ENCODE measurements around the gene ITGB7. TPM values are rescaled to one million over a fixed set of nuclear protein-coding genes. Genes with fewer than 3 reads are reported as not detected.
"Not testable (repeated sequence)": the region's sequence is repeated elsewhere in the genome, so short reads cannot be mapped to it uniquely, and the experiment has no call there.

Gene ITGB7
- polyA plus RNA-seq, 3 donors: 1.4 to 2.3 (median 1.5) TPM

GRCh38 chr12:53219956-53220693, 13.1 kb upstream of the ITGB7 start:
- peak in 2 of 11 donors; percentile 55 to 60 for DNase-seq (ENCODE audit: extremely low read depth in 1 of 11, low read depth in 9 of 11, low spot score in 4 of 11)

DNA sequence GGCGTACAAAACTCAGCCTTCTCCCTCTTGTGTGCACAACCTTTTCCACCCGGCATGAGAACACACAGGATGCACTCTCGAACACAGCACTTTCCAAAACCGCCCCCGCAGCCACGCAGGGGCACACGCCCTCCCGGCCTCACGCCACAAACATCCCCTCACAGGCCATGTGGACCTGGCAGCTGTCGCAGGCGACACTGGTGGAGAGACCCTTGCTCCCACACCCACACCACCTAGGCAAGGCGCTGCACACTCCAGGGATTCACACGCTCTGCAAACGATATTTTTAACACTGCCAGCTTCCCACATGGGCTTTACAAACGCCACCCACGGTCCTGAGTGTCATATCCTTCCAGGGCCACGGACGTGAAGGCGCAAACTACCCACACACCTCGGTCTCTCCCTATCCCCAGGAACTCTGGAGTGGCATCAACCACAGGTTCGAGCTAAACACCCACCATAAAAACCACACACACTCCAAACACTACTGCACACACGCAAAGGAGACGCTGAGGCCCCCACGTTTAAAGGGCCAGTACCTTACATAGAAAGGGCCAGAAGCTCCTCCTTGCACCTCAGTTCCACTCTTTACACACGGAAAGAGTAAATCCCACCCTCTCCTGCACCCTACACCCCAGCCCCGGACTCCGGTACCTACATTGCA, 12.4 kb upstream of the ITGB7 start:
- no peak for DNase-seq (ENCODE audit: extremely low read depth in 1 of 11, low read depth in 9 of 11, low spot score in 4 of 11)

DNA sequence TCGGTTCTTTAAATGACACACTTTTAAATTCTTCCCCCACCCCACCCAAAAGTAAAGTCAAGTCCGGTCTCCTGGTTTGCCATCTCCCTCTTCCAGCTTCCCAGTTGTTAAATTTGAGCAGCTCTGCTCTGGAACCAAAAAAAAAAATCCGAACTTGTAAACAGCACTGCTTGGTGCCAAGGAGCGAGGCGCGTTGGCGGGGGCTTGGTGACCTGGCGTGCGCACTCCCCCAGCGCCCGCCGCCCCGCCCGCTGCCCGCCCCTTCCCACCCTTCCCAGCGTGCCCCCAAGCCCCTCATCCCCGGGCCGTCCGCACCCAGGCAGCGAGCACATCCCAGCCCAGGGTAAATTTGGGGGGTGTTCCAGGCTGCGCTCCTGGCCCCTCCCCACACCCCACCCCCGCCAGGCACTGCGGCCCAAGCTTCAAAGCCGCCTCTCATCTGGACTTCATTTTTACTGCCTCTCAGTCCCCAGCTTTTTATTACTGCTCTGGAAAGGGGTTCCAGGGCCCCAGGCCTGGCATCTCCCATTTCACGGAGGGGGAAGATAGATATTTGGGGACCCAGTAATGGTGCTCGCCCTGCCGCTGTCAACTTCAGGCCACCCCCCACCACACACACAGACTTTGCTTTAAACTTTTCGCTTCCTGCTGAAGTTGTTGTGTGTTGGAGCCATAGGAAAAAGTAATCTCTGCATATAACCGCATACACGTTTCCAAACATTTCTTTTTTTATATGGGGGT, 11.7 kb upstream of the ITGB7 start:
- no peak for DNase-seq (ENCODE audit: extremely low read depth in 1 of 11, low read depth in 9 of 11, low spot score in 4 of 11)

DNA sequence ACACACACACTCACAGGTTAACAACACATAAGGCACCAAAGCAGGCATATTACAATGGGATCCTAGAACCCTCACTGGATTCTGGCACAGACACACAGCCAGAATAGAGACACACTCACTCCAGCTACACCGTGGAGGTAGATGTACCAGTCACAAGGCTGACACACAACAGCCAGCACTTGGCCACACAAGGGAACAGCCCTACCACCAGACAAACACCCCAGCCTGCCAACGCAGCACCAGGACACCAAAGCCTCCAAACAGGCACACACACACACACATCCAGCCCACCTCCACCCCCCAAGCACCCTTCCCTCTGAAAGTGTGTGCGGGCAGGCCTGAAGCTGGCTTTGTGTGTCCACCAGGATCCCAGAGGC, 10.9 kb upstream of the ITGB7 start:
- DNase-seq (ENCODE audit: extremely low read depth in 1 of 11, low read depth in 9 of 11, low spot score in 4 of 11): no peak

DNA sequence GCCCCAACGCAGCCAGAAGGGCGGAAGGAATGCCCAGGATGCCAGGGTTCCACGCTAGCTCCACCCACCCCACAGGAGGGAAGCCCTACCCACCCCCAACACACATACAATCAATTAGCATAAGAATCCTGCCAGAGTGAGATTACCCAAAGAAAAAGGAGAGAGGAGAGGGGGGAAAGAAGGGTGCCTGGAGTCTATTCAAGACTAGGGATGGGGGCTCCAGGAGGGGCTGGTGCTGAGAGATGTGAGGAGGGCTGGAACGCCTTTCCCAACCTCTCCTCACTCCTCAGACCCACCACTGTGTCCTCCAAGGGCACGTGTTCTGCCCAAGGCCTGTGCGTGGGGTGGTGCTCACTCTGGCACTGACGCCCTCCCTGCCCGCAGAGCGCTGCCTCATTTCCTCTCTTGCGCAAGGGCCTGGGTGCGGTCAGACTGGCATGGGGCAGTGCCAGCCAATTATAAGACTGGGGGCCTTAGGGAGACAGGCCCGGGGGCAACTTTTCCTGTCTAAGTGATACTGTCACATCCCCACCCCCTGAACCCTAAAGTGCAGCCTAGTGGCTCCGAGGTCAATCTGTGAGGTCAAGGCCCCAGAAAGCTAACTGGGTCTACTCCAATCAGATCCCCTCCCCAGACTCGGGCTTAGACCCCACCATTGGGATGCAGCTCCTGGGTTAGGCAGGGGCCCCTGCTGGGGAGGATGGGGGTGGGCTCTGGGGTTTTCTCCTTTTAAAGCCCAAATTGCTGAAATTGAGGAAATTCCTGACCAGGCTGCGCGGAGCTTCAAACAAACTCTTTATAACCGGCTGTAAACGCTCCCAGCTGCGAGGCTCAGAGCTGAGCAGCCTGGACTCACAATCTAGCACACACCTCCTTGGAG, 10.2 kb upstream of the ITGB7 start:
- DNase-seq (ENCODE audit: extremely low read depth in 1 of 11, low read depth in 9 of 11, low spot score in 4 of 11): no peak

DNA sequence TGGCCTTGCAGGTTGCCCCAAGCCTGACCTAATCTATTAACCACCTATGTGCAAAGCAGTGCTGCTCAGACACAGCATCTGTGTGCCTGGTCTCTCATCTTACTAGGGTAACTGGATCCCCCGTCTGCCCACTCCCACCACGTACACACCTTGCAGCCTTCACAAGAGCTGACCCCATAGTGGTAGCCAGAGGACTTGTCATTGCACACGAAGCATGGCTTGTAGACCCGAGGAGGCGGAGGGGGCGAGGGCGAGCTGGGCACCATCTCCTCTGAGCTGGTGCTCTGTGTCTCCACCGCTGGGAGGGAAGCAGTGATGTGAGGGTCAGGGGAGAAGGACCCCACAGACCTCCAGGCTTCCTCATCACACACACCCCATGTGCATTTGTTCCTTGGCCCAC, 8.4 kb upstream of the ITGB7 start:
- no peak for DNase-seq (ENCODE audit: extremely low read depth in 1 of 11, low read depth in 9 of 11, low spot score in 4 of 11)

DNA sequence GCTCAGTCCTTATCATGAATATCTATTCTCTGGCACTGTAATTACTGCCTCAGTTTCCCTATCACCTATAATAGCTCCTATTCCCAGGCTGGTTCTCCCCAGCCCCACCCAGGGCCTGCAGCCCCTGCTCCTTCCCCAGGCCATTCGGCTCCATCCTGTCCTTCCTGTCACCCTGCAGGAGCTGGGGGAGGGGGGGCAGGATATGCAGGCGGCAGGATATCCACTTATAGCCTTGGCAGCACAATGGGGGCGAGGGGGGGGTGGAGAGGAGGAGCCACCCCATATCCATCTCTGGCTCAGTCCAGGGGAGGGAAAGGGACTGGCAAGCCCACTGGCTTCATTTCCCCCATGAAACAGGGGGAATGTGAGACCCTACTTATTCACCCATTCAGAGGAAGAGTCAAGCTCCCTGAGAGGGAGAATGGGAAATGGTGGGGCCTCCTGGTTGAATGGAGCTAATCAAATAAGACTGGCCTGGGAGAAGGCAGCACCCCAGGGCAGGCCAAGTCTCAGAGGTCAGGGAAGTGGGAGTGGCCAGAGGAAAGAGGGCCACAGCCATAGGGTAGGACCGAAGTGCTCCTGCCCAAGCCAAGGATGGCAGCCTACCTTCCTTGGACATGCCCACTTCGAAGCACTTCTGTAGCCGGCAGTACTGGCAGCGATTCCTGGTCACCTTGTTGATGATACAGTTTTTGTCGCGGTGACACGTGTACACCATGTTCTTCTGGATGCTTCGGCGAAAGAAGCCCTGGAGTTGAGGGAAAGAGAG, 7.8 kb upstream of the ITGB7 start:
- DNase-seq (ENCODE audit: extremely low read depth in 1 of 11, low read depth in 9 of 11, low spot score in 4 of 11): no peak

- no peak for DNase-seq (ENCODE audit: extremely low read depth in 1 of 11, low read depth in 9 of 11, low spot score in 4 of 11)
Observed at GRCh38 chr12:53214221-53214620, 7.2 kb upstream of the ITGB7 start.

- DNase-seq (ENCODE audit: extremely low read depth in 1 of 11, low read depth in 9 of 11, low spot score in 4 of 11): peak in 2 of 11 donors; percentile 69 to 73
Observed at GRCh38 chr12:53213348-53213747, 6.3 kb upstream of the ITGB7 start.

DNA sequence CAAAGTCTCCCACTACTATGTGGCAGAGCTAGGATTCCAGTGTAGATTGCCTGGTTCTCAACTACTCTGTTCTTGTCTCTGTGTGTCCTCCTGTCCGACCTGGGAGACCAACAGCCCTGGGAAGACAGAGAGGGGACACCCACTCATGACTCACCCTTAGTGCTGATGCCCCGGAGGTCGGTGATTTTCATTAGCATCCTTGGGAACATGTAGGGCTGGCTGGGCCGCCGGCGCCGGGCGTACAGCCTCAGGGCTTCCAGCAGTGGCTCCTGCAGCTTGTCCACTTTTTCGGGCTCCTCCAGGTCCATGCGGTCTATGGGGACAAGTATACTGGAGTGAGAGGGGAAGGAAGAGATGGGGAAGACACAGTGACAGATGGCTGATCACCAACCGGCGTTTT, 5.9 kb upstream of the ITGB7 start:
- DNase-seq (ENCODE audit: extremely low read depth in 1 of 11, low read depth in 9 of 11, low spot score in 4 of 11): no peak

DNA sequence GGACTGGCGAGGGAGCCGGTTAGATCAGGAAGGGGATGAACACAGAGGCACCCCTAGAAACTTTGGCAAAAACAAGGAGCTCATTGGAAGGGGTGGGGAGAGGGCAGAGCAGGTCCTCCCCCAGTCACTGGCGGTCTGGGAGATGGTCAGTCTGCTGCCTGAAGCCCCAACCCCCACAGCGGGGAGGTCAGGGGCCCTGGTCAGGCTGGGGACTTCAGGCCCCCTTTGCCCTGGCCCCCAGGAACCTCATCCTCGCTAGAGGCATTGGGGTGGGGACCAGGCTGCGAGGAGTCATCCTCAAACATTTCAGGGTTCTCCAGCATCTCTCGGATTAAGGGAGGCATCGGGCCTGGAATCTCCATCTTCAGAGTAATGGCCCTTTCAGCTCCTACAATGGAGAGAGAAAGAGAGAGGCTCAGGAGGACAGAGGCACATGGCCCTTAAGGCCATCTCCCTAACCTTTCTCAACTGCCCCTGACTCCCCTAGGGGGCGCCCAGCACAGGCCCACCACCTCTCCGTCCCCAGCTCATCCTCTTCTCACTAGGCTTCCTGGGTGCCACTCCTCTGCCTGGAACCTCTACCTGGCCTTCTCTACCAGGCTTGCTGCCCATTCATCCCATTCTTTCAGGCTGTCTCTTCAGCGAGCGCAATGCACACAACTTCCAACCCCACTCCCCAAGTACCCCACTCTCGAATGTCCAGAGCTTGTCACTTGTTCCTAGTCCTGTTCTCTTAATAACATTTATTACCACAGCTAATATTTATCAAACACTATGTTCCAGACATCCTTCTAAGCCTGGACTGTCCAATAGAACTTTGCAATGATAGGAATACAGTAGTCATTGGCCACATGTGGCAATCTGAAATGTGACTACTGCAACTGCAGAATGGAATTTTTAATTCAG, 4.7 kb upstream of the ITGB7 start:
- DNase-seq (ENCODE audit: extremely low read depth in 1 of 11, low read depth in 9 of 11, low spot score in 4 of 11): no peak

DNA sequence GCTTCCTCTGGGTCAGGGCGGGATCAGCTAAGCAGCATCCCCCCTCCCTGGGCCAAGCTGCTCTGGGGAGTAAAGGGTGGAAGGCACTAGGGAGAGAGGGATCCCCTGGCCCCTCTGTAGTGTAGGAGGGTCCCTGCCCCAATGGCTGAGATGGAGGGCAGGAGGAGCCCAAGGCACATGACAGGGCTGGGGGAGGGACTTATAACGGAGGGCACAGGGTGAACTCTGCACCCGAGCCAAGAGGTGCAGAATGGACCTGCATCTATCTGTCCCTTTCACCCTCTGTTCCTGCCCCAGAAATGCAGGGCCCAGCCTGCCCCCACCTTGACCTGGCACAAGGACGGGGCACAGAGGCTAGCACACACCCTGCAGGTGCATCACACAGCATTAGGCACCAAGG, 3.8 kb upstream of the ITGB7 start:
- no peak for DNase-seq (ENCODE audit: extremely low read depth in 1 of 11, low read depth in 9 of 11, low spot score in 4 of 11)

GRCh38 chr12:53208877-53209463, 1.9 kb upstream of the ITGB7 start:
- no peak for DNase-seq (ENCODE audit: extremely low read depth in 1 of 11, low read depth in 9 of 11, low spot score in 4 of 11)

DNA sequence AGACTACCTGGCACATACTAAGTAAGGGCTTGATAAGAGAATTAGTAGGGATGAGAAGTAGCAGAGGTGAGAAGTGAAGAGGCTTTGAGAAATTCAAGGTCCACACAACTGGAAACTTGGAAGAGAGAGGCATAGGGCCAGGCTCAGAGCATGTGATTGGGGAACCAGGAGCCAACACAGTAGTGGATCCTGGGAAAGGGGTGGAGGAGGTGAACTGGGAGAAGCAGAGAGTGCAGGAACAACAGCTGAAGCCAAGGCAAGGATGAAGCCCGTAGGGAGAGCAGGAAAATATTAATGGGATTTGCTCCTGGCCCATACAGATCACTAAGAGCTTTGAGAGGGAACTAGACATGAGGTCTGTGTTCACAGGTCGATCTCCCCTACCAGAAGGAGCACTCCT, 1.4 kb upstream of the ITGB7 start:
- no peak for DNase-seq (ENCODE audit: extremely low read depth in 1 of 11, low read depth in 9 of 11, low spot score in 4 of 11)

DNA sequence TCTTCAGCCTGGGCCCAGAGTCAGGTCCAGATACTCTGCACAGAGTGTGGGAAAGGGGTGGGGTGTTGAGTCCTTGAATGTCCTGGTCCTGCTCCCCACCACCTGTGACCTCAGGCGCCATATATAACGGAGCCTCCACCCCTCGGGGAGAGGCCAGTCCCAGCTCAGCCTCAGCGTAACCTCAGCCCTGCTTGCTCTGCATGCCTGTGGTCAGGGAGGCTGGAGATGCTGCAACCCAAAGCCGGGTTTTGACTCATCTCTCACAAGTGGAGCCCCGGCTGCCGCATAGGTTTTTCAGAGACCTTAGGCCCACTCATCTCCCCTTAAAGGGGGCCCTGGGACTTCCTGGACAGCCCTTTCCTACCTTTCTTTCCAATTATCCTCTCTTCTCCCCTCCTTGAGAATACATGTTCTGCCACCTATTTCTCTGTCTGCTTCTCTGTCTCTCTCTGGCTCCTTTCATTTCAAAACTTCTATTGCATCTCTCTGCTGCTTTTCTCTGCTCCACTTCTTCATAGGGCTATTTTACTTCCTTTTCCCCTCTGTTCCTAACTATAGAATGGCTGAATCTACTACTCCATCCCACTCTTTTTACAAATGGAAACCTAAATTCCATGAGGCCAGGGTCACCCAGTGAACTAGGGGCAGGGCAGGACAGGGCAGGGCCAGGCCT, 1.2 kb downstream of the ITGB7 start:
- no peak for DNase-seq (ENCODE audit: extremely low read depth in 1 of 11, low read depth in 9 of 11, low spot score in 4 of 11)

- DNase-seq (ENCODE audit: extremely low read depth in 1 of 11, low read depth in 9 of 11, low spot score in 4 of 11): no peak
Observed at GRCh38 chr12:53204351-53204750, 2.7 kb downstream of the ITGB7 start.

DNA sequence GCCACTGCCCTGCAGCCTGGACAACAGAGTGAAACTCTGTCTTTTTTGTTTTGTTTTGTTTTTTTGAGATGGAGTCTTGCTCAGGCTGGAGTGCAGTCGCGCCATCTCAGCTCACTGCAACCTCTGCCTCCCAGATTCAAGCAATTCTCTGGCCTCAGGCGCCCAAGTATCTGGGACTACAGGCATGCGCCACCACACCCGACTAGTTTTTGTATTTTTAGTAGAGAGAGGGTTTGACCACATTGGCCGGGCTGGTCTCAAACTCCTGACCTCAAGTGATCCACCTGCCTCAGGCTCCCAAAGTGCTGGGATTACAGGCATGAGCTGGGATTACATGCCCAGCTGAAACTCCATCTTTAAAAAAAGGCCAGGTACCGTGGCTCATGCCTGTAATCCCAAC, 4.7 kb downstream of the ITGB7 start:
- DNase-seq (ENCODE audit: extremely low read depth in 1 of 11, low read depth in 9 of 11, low spot score in 4 of 11): not testable (repeated sequence)
